GM12878 (cell line): ENCODE data around the gene NLGN1. TPM values are rescaled to one million over a fixed set of nuclear protein-coding genes. Genes with fewer than 3 reads are reported as not detected.

Experiments used
- ATAC-seq: fragments of 200-7000 bp; cut with Tn5 transposase; 3 replicates; pipeline ENCODE4 v1.9.1; 2020; ENCODE audit warnings: mild to moderate bottlenecking, moderate library complexity
- BruUV-seq: library from RNA; stranded (reverse); fragments of 400-500 nt; replicated peaks from 2 replicates; lab custom pipeline; 2021; lab: Mats Ljungman, UMichigan
- CTCF ChIA-PET: fragments of 300-600 bp; sonication (Branson Sonifier 250); formaldehyde crosslinking; extraction: SDS; loops from one replicate; lab custom pipeline; 2021; ENCODE audit warnings: inconsistent platforms; lab: Yijun Ruan, JAX
- POLR2A ChIA-PET: fragments of 350-600 bp; formaldehyde crosslinking; extraction: SDS; loops from one replicate; lab custom pipeline; 2021; ENCODE audit warnings: inconsistent platforms; lab: Charles Lee
- RAD21 ChIA-PET: fragments of 300-600 bp; sonication (Branson Sonifier 250); formaldehyde crosslinking; loops from one replicate; lab custom pipeline; 2023; ENCODE audit warnings: antibody characterized with exemption; ENCODE audit not compliant: unreplicated experiment; lab: Charles Lee
- SMC1A ChIA-PET: fragments of 300-600 bp; sonication (Branson Sonifier 250); formaldehyde crosslinking; loops from one replicate; lab custom pipeline; 2023; ENCODE audit not compliant: unreplicated experiment, uncharacterized antibody; lab: Charles Lee
- DNase-seq: peaks from one replicate; pipeline ENCODE4 v3.0.0-alpha.2; 2011; ENCODE audit warnings: low read depth, low spot score
- FAIRE-seq: peaks from 3 replicates; lab custom pipeline; 2011; peaks lifted over from hg19 to GRCh38; lab: Jason Lieb, UNC
- H2AFZ ChIP-seq: 2 replicates; pipeline ENCODE4 v1.6.0; 2011; ENCODE audit warnings: low read depth, low read length, control low read depth; ENCODE audit not compliant: control insufficient read depth
- H3K27ac ChIP-seq: 2 replicates; pipeline ENCODE4 v1.5.1; 2011; ENCODE audit warnings: control low read depth; ENCODE audit not compliant: control insufficient read depth, insufficient read depth
- H3K27me3 ChIP-seq, 2 experiments: replicated peaks in 1 of 2; 2 replicates each; pipeline versions ENCODE4 v1.6.0 to v1.6.1; 2011; ENCODE audit warnings: low read length in 1 of 2; ENCODE audit not compliant: control insufficient read depth in 2 of 2, insufficient read depth in 2 of 2
- H3K36me3 ChIP-seq, 2 experiments: 2 replicates each; pipeline ENCODE4 v1.5.1; 2011; ENCODE audit warnings: low read length in 1 of 2; ENCODE audit not compliant: control insufficient read depth in 2 of 2, insufficient read depth in 2 of 2
- H3K4me1 ChIP-seq: 2 replicates; pipeline ENCODE4 v1.6.1; 2011; ENCODE audit warnings: mild to moderate bottlenecking, low read length, moderate library complexity, mixed read lengths; ENCODE audit not compliant: control insufficient read depth, insufficient read depth
- H3K4me2 ChIP-seq: 2 replicates; pipeline ENCODE4 v1.6.0; 2011; ENCODE audit warnings: control low read depth; ENCODE audit not compliant: control insufficient read depth, insufficient read depth
- H3K4me3 ChIP-seq: fragments of 200-600 bp; sonication (generic); 2 replicates; pipeline ENCODE4 v1.5.1; 2016
- H3K79me2 ChIP-seq: 2 replicates; pipeline ENCODE4 v1.6.0; 2011; ENCODE audit warnings: low read length; ENCODE audit not compliant: control insufficient read depth, insufficient read depth
- H3K9ac ChIP-seq: 2 replicates; pipeline ENCODE4 v1.8.0; 2011; ENCODE audit warnings: low read length, control low read depth, mixed read lengths; ENCODE audit not compliant: control insufficient read depth, insufficient read depth
- H3K9me3 ChIP-seq: replicated peaks from 3 replicates; pipeline ENCODE4 v1.5.1; 2011; ENCODE audit warnings: mild to moderate bottlenecking, low read length; ENCODE audit not compliant: control insufficient read depth, insufficient read depth
- H4K20me1 ChIP-seq: 2 replicates; pipeline ENCODE4 v1.6.0; 2011; ENCODE audit not compliant: control insufficient read depth, insufficient read depth
- EED ChIP-seq: sonication (generic); IDR thresholded peaks from 2 replicates; pipeline ENCODE4 v1.6.1; 2016; ENCODE audit warnings: antibody characterized with exemption, low read depth
- HDAC6 ChIP-seq: fragments of 200-600 bp; sonication (generic); IDR thresholded peaks from one replicate; pipeline ENCODE4 v1.8.0; 2017; ENCODE audit warnings: antibody characterized with exemption; ENCODE audit not compliant: unreplicated experiment
- MYB ChIP-seq: fragments of 150-350 bp; IDR thresholded peaks from 2 replicates; pipeline ENCODE4 v1.6.1; 2014; ENCODE audit warnings: mild to moderate bottlenecking, low read depth, low read length, borderline replicate concordance
- STAT1 ChIP-seq: fragments of 450-650 bp; conservative IDR thresholded peaks from 2 replicates; pipeline ENCODE4 v1.6.1; 2014; ENCODE audit warnings: antibody characterized with exemption, mild to moderate bottlenecking
- WGBS: methylation state at CpG from one replicate; pipeline ENCODE4 v1.1.6; 2016; ENCODE audit warnings: low lambda C conversion rate; ENCODE audit not compliant: insufficient replicate concordance, insufficient coverage; ENCODE audit errors: missing lambda C conversion rate; 5-methylcytosine and 5-hydroxymethylcytosine counted together
- in situ Hi-C: fragments of 300-500 bp; cut with MboI; formaldehyde crosslinking; loops from 9 replicates; pipeline ENCODE4 v1.14.3; 2018; ENCODE audit warnings: mixed read lengths
- intact Hi-C: fragments of 100-400 bp; cut with micrococcal nuclease; formaldehyde crosslinking; loops from one replicate; pipeline ENCODE4 v1.14.2; 2022; ENCODE audit not compliant: unreplicated experiment
- polyA plus RNA-seq, 11 experiments: library from polyadenylated mRNA; depleted of rRNA in 4 of 11; unstranded in 6 of 11; stranded (reverse) in 5 of 11; fragments of >200 nt; fragmentation: Nextera tagmentation in 4 of 11; fragmentation: Illumina TruSeq in 1 of 11; extraction: Ambion mirVana in 4 of 11; extraction: Trizol in 1 of 11; gene quantifications; 1 replicate in 1 of 11; 2 replicates in 10 of 11; pipeline versions ENCODE4 v1.2.1 to v1.2.3, GENCODE V29; 2011 to 2016; ENCODE audit warnings: inconsistent platforms in 2 of 11, missing spikeins in 2 of 11, low read depth in 1 of 11
- total RNA-seq, 4 experiments: library from RNA; depleted of rRNA in 3 of 4; stranded (reverse); fragments of >200 nt in 3 of 4; fragmentation: Illumina TruSeq in 1 of 4; extraction: Trizol in 1 of 4; gene quantifications; 2 replicates each; pipeline versions ENCODE4 v1.2.1 to v1.2.3, GENCODE V29; 2013 to 2021
- TF ChIP-seq, protein P1 (sequence below): fragments of 150-350 bp; IDR thresholded peaks from 2 replicates; pipeline ENCODE4 v1.6.1; 2014; ENCODE audit warnings: mild to moderate bottlenecking, low read depth, low read length
- TF ChIP-seq, protein P2 (sequence below): IDR thresholded peaks from 2 replicates; pipeline ENCODE4 v1.6.1; 2011; ENCODE audit warnings: borderline replicate concordance, low read depth, mild to moderate bottlenecking, moderate library complexity, low read length; ENCODE audit not compliant: insufficient read depth, poor library complexity, severe bottlenecking

Gene NLGN1
- total and polyA plus RNA-seq, 10 of the 15 experiments (the other 5 are each of a cell fraction or from before 2014, with no cell fraction given): not detected

DNA sequence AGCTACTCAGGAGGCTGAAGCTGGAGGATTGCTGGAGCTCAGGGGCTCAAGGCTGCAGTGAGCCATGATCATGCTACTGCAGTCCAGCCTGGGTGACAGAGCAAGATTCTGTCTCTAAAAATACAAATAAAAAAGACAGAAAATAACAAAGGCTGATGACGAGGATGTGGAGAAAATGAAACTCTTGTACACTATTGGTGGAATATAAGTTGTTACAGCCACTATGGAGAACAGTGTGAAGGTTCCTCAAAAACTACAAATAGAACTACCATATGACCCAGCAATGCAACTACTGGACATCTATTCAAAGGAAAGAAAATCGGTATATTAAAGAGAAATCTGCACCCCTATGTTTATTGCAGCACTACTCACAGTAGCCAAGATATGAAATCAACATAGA, 934.8 kb downstream of the NLGN1 start:
- BruUV-seq: no TSS peak
- no peak overlapping the region for H3K4me3 ChIP-seq
- no peak overlapping the region for H3K27ac ChIP-seq
- no peaks in the 10 kb centered on the region for H3K9me3 ChIP-seq
- ChIA-PET POLR2A (no interaction called here), RAD21 (no interaction called here), CTCF (no interaction called here), SMC1A (no interaction called here)
- no peak for DNase-seq
- H3K36me3 ChIP-seq: no peaks in the 10 kb centered on the region
- intact Hi-C loops (no loop called here), in situ Hi-C loops (no loop called here)
- no peaks in the 10 kb centered on the region for H3K27me3 ChIP-seq
- no peaks in the 10 kb centered on the region for H3K79me2 ChIP-seq
- H3K4me2 ChIP-seq: no peak overlapping the region
- H3K9ac ChIP-seq: no peak overlapping the region
- no peaks in the 10 kb centered on the region for H3K4me1 ChIP-seq
- no peak overlapping the region for H2AFZ ChIP-seq
- no peaks in the 10 kb centered on the region for H4K20me1 ChIP-seq
- TF ChIP-seq, protein P1, sequence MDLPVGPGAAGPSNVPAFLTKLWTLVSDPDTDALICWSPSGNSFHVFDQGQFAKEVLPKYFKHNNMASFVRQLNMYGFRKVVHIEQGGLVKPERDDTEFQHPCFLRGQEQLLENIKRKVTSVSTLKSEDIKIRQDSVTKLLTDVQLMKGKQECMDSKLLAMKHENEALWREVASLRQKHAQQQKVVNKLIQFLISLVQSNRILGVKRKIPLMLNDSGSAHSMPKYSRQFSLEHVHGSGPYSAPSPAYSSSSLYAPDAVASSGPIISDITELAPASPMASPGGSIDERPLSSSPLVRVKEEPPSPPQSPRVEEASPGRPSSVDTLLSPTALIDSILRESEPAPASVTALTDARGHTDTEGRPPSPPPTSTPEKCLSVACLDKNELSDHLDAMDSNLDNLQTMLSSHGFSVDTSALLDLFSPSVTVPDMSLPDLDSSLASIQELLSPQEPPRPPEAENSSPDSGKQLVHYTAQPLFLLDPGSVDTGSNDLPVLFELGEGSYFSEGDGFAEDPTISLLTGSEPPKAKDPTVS: no peak
- no peak for TF ChIP-seq STAT1
- no peak for TF ChIP-seq EED
- TF ChIP-seq, protein P2, sequence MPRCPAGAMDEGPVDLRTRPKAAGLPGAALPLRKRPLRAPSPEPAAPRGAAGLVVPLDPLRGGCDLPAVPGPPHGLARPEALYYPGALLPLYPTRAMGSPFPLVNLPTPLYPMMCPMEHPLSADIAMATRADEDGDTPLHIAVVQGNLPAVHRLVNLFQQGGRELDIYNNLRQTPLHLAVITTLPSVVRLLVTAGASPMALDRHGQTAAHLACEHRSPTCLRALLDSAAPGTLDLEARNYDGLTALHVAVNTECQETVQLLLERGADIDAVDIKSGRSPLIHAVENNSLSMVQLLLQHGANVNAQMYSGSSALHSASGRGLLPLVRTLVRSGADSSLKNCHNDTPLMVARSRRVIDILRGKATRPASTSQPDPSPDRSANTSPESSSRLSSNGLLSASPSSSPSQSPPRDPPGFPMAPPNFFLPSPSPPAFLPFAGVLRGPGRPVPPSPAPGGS: no peak
- TF ChIP-seq MYB: no peak
- TF ChIP-seq HDAC6: no peak
- no peak for FAIRE-seq
- no peak for ATAC-seq
- WGBS: 9% methylated on average over 2 of the region's 2 CpGs
